Measurements from ENCODE around the gene OARD1.

OARD1 gene

DNA sequence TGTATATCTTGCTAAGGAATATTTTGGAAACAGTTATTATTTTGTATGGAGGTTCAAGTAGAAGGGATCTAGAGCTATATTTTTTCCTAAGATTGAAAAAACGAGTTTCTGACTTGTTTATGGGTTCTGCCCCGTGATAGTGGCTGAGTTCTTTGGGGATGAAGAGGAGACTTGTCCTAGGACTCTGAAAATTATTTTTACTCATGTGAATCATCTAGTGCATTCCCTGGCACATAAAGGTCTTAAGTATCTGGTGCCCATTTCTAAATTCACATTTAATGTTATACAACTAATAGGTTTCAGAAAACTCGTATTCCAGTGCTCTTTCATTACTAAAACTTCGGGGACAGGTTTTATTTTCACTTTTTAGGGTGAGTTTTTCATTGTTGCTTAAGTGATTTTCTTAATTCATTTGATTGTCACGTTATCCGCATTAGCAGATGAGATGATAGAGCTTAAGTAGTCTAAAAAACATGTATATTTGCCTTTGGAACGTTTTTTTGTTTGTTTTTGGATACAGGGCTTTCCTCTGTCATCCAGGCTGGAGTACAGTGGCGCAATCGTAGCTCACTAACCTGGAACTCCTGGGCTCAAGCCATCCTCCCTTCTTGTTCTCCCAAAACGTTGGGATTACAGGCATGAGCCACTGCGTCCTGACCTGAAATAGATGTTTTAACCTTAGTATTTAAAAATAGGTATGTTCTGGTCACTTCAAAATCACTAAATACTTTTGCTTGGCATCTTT, 2.7 kb upstream of the OARD1 start:
- no peak for DNase-seq

DNA sequence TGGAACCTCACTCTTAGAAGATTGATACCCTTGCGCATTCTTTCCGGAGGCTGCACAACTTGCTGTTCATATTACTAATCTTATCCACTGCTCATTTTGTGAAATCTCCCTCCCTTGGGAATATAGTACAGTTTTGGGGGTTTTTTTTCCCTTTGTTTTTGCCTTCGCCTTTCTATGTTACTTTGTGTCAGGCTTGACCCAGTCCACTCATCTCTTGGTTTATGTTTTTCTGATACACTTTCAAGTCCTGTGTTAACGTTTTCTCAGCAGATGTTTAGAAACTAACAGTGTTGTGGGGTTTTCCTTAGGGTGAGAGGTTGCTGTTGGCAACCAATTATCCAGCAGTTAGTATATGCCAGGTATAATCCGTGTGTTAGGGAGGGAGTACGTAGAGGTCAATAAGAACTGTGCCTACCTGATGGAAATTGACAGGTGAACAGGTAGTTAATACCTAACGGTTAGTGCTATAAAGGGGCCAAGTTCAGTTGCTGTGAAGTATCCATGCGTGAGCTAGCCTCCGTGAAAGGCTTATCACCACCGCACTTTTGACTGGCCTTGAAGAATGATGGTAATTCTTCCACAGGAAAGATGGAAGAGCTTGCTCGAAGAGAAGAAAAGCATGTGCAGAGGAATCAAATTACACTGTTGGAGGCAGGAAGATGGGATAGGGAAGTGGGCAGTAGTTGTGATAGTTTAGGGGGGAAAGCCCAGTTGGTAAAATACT, 2.0 kb upstream of the OARD1 start:
- DNase-seq = no peak

DNA sequence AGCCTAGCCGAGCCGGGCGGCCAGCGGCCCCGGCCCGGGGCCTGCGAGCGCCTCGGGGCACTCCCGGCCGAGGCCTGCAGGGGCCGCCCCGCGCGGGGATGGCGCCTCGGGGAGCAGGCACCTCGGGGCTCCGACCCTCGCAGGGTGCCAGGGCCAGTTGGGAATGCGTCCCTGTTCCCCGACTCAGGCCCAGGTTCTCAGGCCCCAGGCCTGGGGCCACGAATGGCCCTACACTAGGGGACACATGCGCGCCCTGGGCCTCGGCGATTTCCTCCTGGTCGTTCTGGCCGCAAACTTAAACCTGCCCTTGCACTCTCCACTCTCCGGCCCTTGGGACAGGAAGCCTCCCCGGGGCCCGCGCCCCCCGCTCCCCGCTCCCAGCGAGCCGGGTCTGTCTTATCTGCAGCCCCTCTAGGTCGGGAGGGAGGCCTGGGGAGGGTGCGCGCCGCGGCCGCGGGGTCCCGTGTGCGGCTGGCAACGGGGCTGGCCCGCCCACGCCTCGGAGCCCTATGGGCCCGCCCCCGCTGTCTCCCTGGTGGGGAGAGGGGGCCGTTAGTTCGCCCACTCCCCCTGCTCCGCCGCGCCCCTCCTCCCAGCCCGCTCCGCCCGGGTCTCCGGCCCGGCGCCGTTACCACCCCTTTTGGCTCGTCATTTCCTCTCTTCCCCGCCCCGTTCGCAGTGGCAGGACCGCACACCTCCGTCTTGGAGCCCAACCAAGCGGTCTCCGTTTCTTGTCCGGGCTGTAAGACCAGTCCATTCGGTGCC, 1.2 kb upstream of the OARD1 start:
- DNase-seq = peak; percentile 77

DNA sequence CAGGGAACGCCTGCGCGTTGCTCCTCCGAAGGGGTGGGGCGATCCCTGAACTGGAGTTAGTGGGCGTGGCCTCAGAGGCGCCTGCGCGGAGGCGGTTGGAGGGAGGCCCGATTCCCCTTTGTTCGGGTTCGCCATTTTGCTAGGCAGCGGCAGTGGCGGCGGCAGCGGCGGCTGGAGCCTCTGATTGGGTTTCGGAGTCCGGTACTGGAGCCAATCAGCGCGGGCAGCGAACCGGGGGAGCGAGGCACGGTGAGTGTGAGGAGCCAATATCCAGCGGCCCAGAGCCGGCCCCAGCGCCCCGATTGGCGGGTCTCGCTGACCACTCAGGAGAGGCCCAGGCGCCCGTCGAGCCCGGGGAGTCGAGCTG, 663 bp upstream of the OARD1 start, which contains the start of gene NFYA:
Gene NFYA, plus strand, starts transcription at position 139 of the 367 bp plus-strand sequence. CDS start 6,116 bp downstream, outside the sequence.
- DNase-seq = no peak

DNA sequence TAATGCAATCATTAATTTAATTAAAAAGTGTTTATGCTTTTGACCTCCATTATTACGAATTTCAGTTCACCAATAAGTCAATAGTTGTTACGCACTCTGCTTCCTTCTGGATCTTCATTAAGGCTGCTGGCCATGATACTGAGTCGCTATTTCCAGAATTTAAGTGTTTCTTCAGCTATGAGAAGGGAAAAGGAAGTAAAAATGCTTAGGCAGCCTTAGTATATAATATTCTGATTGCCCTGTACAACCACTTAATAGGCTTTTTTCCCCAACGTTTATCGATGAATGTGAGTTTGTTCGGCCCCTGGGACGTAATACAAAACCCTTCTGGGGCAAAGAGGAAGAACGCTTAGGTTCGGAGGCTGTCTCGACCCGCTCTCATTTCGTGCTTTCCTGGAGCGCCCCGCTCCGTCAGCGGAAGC, 644 bp downstream of the OARD1 start:
- DNase-seq = no peak

DNA sequence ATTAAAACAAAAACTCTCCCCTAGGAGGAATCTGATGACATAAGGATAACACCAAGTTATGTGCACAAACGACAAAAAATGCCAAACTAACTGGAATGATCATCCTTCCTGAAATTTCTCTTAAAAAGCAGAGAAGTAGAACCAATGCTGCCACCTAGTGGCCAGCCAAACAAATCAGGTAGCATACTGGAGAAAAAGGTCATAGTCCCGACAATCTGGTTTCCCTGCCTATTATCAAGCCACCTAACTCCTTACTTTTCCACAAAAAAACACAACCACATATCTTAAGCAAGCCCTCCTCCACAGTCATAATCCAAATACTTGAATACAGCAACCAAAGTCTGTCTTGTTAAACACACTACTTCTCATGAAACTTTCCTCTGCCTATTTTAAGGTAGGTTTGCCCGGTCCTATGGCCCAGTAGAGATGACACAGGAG, 5.3 kb downstream of the OARD1 start:
- DNase-seq = peak; percentile 57

DNA sequence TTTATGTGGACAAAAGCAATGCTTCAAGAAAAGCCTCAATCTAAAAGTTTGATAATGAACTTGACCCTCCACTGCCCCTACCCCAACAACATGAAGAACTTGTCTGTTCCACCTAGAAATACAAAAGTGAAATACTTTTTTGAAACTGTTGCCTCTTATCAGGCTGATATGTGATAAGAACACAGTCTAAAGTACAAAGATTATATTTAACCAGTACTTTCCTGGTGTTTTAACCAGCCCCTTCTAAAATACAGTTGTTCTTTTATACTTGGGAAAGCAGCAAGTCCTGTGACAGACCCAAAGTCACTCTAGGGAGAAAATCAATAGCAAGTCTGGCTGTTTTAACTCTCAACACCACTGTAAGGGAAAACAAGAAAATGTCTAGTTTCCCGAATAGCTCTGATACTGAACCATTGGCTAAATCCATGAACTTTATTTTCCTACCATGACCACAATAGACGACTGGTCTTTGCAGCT, 6.6 kb downstream of the OARD1 start:
- no peak for DNase-seq

DNA sequence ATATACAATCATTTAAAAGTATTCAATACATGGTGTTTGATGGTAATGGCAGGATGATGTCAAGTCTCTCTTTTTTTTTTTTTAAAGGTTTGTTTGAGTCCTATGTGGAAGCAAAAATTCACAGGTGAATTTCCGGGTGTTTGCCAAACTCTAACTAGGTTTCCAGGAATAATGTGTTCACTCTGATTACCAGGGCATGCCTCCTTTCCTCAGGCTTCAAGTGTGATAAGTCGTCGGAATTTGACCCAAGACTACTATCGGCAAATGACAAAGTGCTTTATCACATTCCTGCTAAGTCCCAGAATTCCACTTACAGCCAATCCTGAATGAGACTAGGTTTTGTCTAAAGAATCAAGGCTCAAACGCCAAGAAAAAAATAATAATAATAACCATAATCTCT, 7.3 kb downstream of the OARD1 start:
- no peak for DNase-seq

DNA sequence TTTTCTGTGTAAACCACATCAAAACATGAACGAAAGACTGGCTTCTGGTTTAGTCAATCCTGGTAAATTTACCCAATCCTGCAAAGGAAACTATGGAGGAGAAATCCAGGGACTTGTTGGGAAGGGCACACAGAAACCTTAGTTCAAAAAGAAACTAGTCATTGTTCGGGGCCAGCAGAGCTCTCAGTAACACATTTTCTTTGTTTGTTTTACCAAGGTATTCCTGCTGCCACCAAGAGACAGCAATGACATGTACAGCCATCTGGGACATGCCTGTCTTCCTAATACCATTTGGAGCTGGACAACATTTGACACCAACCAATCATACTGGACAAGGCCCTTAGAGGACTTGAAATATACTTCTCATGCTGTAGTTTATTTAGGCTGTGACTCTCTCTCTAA, 8.3 kb downstream of the OARD1 start:
- no peak for DNase-seq

DNA sequence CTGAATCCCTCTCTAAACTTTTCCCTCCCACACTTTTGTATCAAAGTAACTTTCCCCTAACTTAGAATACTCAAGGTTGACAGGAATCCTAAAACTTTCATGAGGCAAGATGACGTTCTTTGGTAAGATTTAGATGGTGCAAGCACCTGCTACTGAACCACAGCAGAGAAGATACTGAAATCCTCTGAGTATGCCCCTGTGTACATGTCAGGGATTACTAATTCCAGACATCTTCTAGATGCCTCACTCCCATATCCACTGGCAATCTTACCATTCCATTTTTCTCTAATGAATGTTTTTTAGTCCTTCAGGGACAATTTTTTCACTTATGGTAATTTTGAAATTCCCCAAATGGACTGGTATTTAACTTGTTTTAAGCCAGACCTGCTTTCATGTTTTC, 10.1 kb downstream of the OARD1 start:
- DNase-seq = no peak

DNA sequence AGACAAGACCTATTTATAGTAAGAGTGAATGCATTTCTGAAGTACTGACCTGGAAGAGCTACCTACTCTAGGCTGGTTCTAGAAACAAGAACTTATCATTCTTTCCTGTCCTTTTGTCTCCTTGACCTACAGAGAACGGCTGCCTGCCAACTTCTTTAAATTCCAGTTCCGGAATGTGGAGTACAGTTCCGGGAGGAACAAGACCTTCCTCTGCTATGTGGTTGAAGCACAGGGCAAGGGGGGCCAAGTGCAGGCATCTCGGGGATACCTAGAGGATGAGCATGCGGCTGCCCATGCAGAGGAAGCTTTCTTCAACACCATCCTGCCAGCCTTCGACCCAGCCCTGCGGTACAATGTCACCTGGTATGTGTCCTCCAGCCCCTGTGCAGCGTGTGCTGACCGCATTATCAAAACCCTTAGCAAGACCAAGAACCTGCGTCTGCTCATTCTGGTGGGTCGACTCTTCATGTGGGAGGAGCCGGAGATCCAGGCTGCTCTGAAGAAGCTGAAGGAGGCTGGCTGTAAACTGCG, 10.9 kb downstream of the OARD1 start:
- DNase-seq = no peak

DNA sequence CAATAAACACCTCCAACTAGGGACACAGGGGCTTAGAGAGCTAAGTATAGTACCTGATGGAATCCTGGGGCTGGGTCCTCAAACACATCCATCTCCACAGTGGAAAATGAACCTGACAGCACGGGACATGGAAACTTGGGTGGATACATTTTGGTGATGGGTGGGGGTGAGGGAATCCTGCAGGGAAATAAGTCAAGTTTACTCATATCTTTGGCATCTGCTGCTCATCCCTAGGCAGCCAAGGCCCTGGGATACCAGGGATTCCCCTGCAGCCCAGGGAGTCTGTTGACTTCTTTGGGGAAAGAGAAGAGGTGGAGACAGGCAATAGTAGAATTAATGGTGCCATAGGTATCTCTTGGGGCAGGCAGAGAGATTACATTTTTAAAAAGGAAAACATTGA, 12.6 kb downstream of the OARD1 start:
- DNase-seq = no peak

DNA sequence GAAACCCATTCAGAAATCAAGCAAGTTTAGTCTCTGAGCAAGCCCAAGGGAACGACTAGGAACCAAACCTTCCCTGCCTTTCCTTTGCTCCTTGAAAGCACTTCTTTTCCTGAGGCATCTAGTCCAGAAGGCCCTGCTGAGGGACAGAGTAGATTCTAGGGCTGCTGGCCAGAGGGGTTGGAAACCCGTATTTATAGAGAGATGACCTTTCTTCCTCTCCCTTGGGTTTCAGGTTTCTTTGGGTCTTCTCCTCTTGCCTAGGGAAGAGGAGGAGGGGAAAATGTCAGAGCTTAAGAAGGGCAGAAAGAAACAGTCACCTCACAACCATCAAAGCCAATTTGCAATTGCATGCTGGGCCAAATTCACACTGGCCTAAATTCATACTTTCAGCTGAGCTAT, 13.4 kb downstream of the OARD1 start:
- no peak for DNase-seq

DNA sequence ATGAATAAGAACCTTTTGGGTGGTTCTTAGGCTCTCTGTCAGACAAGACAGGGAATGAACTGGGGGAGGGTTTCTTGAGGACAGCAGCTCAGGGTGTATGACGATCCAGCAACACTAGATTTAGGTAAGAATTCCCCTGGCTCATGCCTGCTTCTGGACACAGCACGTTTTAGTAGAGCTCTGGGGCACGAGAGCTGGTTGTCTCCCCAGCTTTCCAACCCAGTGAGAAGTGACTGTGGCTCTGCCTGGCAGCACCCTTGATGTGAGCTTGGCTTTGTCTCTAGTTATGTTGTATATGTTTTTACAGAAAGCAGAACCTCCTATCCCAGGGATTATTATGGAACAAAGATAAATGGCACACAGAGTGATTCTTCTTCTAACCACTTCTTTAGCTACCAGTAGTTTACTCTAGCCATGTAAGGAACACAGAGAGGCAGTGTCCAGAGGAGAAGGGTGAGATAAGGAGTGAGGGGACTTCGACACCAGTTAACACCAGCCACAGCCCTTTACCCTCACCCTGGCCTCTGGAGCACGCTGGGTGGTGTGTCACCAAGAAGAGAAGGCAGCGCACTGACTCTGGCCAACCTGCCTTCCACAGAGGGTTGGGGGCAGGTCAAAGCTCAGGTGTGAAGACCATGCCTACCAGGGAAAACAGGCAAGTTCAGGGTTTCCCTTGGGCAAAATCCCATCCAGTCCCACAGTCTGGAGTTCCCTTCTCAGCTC, 15.2 kb downstream of the OARD1 start:
- DNase-seq = no peak

DNA sequence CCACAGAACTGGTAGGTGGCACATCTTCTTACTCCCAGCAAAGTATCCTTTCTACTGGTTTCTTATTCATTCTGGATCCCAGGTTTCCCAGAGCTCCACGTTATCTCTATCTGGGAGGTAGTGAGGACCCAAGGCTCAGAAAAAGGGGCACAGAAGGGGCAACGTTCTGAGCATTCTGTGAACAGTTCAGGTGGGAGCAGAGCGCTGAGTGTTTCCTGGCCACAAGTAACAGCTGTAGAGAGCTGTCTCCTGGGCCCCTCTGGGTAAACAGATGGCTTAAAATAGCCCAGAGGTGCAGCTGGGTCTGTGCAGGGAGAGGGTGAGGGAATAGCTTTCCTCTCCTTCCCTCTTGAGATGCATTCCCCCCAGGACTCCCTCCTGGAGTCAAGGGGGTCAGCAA, 17.0 kb downstream of the OARD1 start:
- DNase-seq = peak; percentile 28

DNA sequence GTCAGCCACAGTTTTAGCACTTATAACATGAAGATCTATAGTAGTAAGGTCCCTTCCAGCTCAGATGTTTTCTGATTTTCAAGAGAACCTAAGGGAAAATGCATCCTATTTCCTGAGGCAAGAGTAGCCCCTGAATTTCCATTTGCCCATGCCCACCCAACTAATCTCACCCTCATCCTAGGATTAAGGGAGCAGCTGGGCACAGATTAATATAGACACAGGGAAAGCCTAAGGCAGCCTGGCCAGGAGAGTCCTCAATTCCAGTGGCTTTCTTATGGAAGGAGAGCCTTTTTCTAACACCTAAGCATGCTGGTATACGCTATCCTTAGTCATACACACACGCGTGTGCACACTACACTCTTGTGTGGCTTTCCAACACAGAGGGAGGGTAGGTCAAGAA, 17.6 kb downstream of the OARD1 start:
- DNase-seq = no peak

DNA sequence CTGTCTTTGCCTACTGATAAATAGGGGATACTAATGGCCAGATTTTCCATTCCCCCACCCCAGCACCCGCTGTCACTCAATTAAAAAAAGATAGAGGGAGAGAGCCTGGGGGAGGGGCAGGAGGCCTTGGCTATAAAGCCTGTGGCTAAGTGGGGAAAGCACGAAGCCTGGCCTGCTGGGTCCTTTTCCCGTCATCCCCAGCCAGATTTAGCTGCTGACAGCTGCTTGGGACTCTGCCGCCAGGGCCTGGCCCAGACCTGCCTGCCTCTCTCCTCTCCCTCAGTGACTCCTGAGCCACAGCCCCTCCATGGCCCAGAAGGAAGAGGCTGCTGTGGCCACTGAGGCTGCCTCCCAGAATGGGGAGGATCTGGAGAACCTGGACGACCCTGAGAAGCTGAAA, 19.1 kb downstream of the OARD1 start, which contains the start of gene APOBEC2:
Gene APOBEC2, plus strand, starts transcription at position 162 of the 400 bp plus-strand sequence. Its CDS starts 146 bp downstream, at position 308.
- no peak for DNase-seq

DNA sequence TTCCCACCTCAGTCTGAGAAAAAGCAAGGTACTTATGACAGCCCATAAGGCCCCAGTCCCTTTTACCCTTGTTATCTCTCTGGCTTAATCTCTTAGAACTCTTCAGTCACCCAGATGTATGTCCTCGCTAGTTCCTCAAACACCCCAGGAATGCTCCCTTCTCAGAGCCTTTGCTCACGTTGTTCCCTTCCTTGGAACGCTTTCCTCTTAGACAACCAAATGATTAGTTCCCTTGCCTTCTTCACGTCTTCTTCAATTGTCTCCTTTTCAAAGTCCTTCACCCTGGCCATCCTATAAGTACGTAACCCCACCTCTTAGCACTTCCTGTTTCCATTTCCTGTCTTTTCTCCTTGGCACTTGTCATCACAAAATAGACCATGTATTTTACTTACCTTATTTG, 20.3 kb downstream of the OARD1 start:
- no peak for DNase-seq

DNA sequence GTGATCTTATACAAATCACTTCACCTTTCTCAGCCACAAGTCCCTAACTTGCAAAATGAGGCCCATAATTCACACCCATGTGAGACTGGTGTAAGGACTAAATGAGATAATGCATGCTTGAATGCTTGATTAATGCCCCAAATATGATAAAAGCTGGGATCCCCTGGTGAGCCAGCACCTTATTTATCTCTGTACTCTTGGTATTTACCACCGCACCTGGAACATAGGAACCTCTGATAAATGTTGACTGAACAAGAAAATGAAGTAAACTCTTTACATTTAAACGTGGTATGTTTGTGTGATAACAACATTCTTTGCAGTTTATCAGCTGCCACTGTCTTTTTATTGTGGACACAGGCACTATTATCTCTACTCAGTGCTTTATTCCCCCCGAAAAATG, 21.6 kb downstream of the OARD1 start:
- no peak for DNase-seq

DNA sequence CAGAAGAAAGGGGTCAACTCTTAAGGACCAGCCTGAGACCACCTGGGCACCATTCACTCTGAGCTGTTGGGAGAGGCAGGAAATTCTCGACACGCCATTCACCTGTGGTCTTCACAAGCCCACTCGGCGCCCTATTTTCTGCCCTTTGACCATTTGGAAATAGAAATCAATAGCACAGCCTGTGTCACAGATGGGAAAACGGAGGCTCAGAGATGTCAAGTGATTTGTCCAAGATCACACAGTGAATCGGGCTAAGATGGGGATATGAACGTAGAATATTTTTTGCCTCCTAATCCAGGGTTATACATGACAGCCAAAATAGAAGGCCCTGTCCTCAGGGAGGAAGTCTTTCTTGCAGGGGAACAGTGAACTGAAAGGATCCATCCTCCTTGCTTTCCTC, 22.2 kb downstream of the OARD1 start:
- no peak for DNase-seq

DNA sequence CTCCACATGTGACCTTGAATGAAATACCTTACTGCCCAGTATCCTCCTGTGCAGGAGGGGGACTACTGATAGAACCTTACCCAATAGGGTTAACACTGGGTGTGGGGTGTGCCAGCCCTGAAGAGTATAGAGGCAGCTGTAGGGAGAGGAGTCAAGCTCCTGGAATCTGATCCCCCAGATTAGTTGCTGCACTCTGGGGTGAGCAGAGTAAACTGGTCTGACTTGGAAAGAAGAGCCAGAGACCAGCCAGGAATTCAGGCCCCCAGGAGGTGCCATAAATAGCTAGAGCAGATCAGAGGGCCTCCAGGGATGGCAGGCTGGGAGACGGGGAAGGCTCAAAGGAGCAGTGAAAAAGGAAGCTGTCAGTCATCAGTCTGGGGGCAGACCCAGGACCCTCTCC, 22.6 kb downstream of the OARD1 start:
- DNase-seq = no peak
